GM21360 (cell line): ENCODE results near the gene TFR2.

ENCODE experiments used
- ATAC-seq: cut with Tn5 transposase; IDR thresholded peaks from one replicate; pipeline ENCODE4 v1.9.1; 2021; ENCODE audit warnings: mild to moderate bottlenecking, moderate library complexity; ENCODE audit not compliant: unreplicated experiment

Gene TFR2

GRCh38 chr7:100641463-100641859 is at the start of gene TFR2:
TFR2 (minus strand) TSS chr7:100641552; CDS start chr7:100641509, 43 bp downstream.
- no peak for ATAC-seq

GRCh38 chr7:100689230-100690135 is 48.1 kb upstream of the TFR2 start:
- no peak for ATAC-seq

- ATAC-seq = no peak
Observed at GRCh38 chr7:100688326-100688860, 47.0 kb upstream of the TFR2 start.

GRCh38 chr7:100687751-100688300 is 46.5 kb upstream of the TFR2 start:
- ATAC-seq = no peak

- ATAC-seq = no peak
Observed at GRCh38 chr7:100687261-100687660, 45.9 kb upstream of the TFR2 start.

- ATAC-seq = no peak
Observed at GRCh38 chr7:100686822-100687211, 45.5 kb upstream of the TFR2 start.

- ATAC-seq = no peak
Observed at GRCh38 chr7:100686201-100686821, 45.0 kb upstream of the TFR2 start.

GRCh38 chr7:100685631-100686145 is 44.3 kb upstream of the TFR2 start:
- ATAC-seq = no peak

- ATAC-seq = no peak
Observed at GRCh38 chr7:100685049-100685605, 43.8 kb upstream of the TFR2 start.

GRCh38 chr7:100684534-100685042 is 43.2 kb upstream of the TFR2 start:
- ATAC-seq = no peak

- ATAC-seq = no peak
Observed at GRCh38 chr7:100683659-100684533, 42.5 kb upstream of the TFR2 start.

- ATAC-seq = no peak
Observed at GRCh38 chr7:100682991-100683658, 41.8 kb upstream of the TFR2 start.

- no peak for ATAC-seq
Observed at GRCh38 chr7:100682228-100682741, 40.9 kb upstream of the TFR2 start.

GRCh38 chr7:100681491-100682227 is 40.3 kb upstream of the TFR2 start:
- ATAC-seq = no peak

GRCh38 chr7:100680576-100681271 is 39.4 kb upstream of the TFR2 start:
- no peak for ATAC-seq

GRCh38 chr7:100679927-100680575 is 38.7 kb upstream of the TFR2 start:
- no peak for ATAC-seq

- no peak for ATAC-seq
Observed at GRCh38 chr7:100679129-100679926, 38.0 kb upstream of the TFR2 start.
